GM12878 (cell line): ENCODE results near the gene LOXL3. TPM values are rescaled to one million over a fixed set of nuclear protein-coding genes. Genes with fewer than 3 reads are reported as not detected.
A peak's percentile ranks its signal among the peaks of the same experiment; 100 is the strongest.

Experiments used
- ATF7 ChIP-seq: fragments of 450-650 bp; IDR thresholded peaks from 2 replicates; pipeline ENCODE4 v1.6.1; 2016; ENCODE audit warnings: low read depth, mild to moderate bottlenecking
- BRCA1 ChIP-seq: IDR thresholded peaks from 2 replicates; pipeline ENCODE4 v1.6.1; 2011; ENCODE audit warnings: low read depth, low read length, improper control_type of control experiment
- CEBPB ChIP-seq, 2 experiments: fragments of 150-350 bp in 1 of 2; IDR thresholded peaks; 2 replicates each; pipeline ENCODE4 v1.6.1; 2012 to 2014; ENCODE audit warnings: low read depth in 2 of 2, low read length in 2 of 2, borderline replicate concordance in 1 of 2, inconsistent platforms in 1 of 2
- CHD2 ChIP-seq: IDR thresholded peaks from 2 replicates; pipeline ENCODE4 v1.6.1; 2011; ENCODE audit warnings: low read depth, low read length, improper control_type of control experiment, borderline replicate concordance
- CREM ChIP-seq: IDR thresholded peaks from 2 replicates; pipeline ENCODE4 v1.6.1; 2014; ENCODE audit warnings: antibody characterized with exemption, low read depth
- DPF2 ChIP-seq: fragments of 450-650 bp; IDR thresholded peaks from 2 replicates; pipeline ENCODE4 v1.6.1; 2017; ENCODE audit warnings: mild to moderate bottlenecking
- EP300 ChIP-seq, 2 experiments: fragments of 150-350 bp in 1 of 2; IDR thresholded peaks; 2 replicates each; pipeline ENCODE4 v1.6.1; 2011 to 2012; ENCODE audit warnings: low read depth in 2 of 2, low read length in 2 of 2, borderline replicate concordance in 1 of 2, improper control_type of control experiment in 1 of 2, inconsistent platforms in 1 of 2; ENCODE audit not compliant: control insufficient read depth in 1 of 2
- FOXM1 ChIP-seq: IDR thresholded peaks from 2 replicates; pipeline ENCODE4 v1.6.1; 2012; ENCODE audit warnings: low read depth, mild to moderate bottlenecking, inconsistent platforms, low read length, moderate library complexity
- IKZF2 ChIP-seq, 2 experiments: fragments of 450-650 bp; IDR thresholded peaks; 2 replicates each; pipeline ENCODE4 v1.6.1; 2017; ENCODE audit warnings: mild to moderate bottlenecking in 2 of 2, moderate library complexity in 2 of 2
- KAT2A ChIP-seq: conservative IDR thresholded peaks from 2 replicates; pipeline ENCODE4 v1.6.1; 2011; ENCODE audit warnings: low read depth, low read length; ENCODE audit not compliant: control insufficient read depth
- KLF5 ChIP-seq: fragments of 450-650 bp; IDR thresholded peaks from 2 replicates; pipeline ENCODE4 v1.6.1; 2014; ENCODE audit warnings: mild to moderate bottlenecking; ENCODE audit not compliant: partially characterized antibody
- LARP7 ChIP-seq: fragments of 450-650 bp; IDR thresholded peaks from 2 replicates; pipeline ENCODE4 v1.6.1; 2017; ENCODE audit warnings: mild to moderate bottlenecking
- MEF2B ChIP-seq: fragments of 450-650 bp; IDR thresholded peaks from 2 replicates; pipeline ENCODE4 v1.6.1; 2018; ENCODE audit warnings: mild to moderate bottlenecking, moderate library complexity; ENCODE audit not compliant: partially characterized antibody, poor library complexity, severe bottlenecking
- NFIC ChIP-seq: IDR thresholded peaks from 2 replicates; pipeline ENCODE4 v1.6.1; 2012; ENCODE audit warnings: low read depth, mild to moderate bottlenecking, inconsistent platforms, low read length, moderate library complexity
- PAX5 ChIP-seq: IDR thresholded peaks from 2 replicates; pipeline ENCODE4 v1.6.1; 2011; ENCODE audit warnings: low read depth, low read length, borderline replicate concordance
- POLR2AphosphoS5 ChIP-seq: IDR thresholded peaks from 2 replicates; pipeline ENCODE4 v1.6.1; 2011; ENCODE audit warnings: mild to moderate bottlenecking, low read length, inconsistent platforms
- RELA ChIP-seq: fragments of 450-650 bp; IDR thresholded peaks from 2 replicates; pipeline ENCODE4 v1.8.0; 2014; ENCODE audit warnings: borderline replicate concordance; ENCODE audit not compliant: partially characterized antibody
- RFX5 ChIP-seq: IDR thresholded peaks from 2 replicates; pipeline ENCODE4 v1.6.1; 2011; ENCODE audit warnings: low read depth, low read length, improper control_type of control experiment
- SMAD5 ChIP-seq: IDR thresholded peaks from 2 replicates; pipeline ENCODE4 v1.6.1; 2016; ENCODE audit warnings: antibody characterized with exemption, low read depth
- ZNF24 ChIP-seq: fragments of 450-650 bp; IDR thresholded peaks from 2 replicates; pipeline ENCODE4 v1.6.1; 2017; ENCODE audit warnings: antibody characterized with exemption, mild to moderate bottlenecking
- polyA plus RNA-seq, 11 experiments: library from polyadenylated mRNA; depleted of rRNA in 4 of 11; unstranded in 6 of 11; stranded (reverse) in 5 of 11; fragments of >200 nt; fragmentation: Nextera tagmentation in 4 of 11; fragmentation: Illumina TruSeq in 1 of 11; extraction: Ambion mirVana in 4 of 11; extraction: Trizol in 1 of 11; gene quantifications; 1 replicate in 1 of 11; 2 replicates in 10 of 11; pipeline versions ENCODE4 v1.2.1 to v1.2.3, GENCODE V29; 2011 to 2016; ENCODE audit warnings: inconsistent platforms in 2 of 11, missing spikeins in 2 of 11, low read depth in 1 of 11
- total RNA-seq, 4 experiments: library from RNA; depleted of rRNA in 3 of 4; stranded (reverse); fragments of >200 nt in 3 of 4; fragmentation: Illumina TruSeq in 1 of 4; extraction: Trizol in 1 of 4; gene quantifications; 2 replicates each; pipeline versions ENCODE4 v1.2.1 to v1.2.3, GENCODE V29; 2013 to 2021
- TF ChIP-seq, protein P1 (sequence below): IDR thresholded peaks from 2 replicates; pipeline ENCODE4 v1.6.1; 2012; ENCODE audit warnings: mild to moderate bottlenecking, low read depth, low read length
- TF ChIP-seq, protein P2 (sequence below): fragments of 450-650 bp; IDR thresholded peaks from 2 replicates; pipeline ENCODE4 v1.6.1; 2017; ENCODE audit warnings: antibody characterized with exemption, mild to moderate bottlenecking, moderate library complexity
- TF ChIP-seq, protein P3 (sequence below): IDR thresholded peaks from 2 replicates; pipeline ENCODE4 v1.6.1; 2011; ENCODE audit warnings: low read depth, mild to moderate bottlenecking, low read length, moderate library complexity, borderline replicate concordance; ENCODE audit errors: extremely low read depth
- TF ChIP-seq, protein P4 (sequence below): IDR thresholded peaks from 2 replicates; pipeline ENCODE4 v1.6.1; 2012; ENCODE audit warnings: low read length, inconsistent platforms

The LOXL3 gene
- total and polyA plus RNA-seq, 10 of the 15 experiments (the other 5 are each of a cell fraction or from before 2014, with no cell fraction given), result 6.2 to 40.9 (median 23.3) TPM

- no peak for TF ChIP-seq KAT2A
- no peak for TF ChIP-seq POLR2AphosphoS5
- no peak for TF ChIP-seq FOXM1
- TF ChIP-seq EP300 (IDR thresholded peaks at IDR 0.05; ENCODE audit: borderline replicate concordance in 1 of 2, control insufficient read depth in 1 of 2, low read depth in 2 of 2, low read length in 2 of 2), result peak; percentile 38 to 63; a peak in 3 of 4 replicates
- TF ChIP-seq ZNF24, result no peak
- TF ChIP-seq, protein P1, sequence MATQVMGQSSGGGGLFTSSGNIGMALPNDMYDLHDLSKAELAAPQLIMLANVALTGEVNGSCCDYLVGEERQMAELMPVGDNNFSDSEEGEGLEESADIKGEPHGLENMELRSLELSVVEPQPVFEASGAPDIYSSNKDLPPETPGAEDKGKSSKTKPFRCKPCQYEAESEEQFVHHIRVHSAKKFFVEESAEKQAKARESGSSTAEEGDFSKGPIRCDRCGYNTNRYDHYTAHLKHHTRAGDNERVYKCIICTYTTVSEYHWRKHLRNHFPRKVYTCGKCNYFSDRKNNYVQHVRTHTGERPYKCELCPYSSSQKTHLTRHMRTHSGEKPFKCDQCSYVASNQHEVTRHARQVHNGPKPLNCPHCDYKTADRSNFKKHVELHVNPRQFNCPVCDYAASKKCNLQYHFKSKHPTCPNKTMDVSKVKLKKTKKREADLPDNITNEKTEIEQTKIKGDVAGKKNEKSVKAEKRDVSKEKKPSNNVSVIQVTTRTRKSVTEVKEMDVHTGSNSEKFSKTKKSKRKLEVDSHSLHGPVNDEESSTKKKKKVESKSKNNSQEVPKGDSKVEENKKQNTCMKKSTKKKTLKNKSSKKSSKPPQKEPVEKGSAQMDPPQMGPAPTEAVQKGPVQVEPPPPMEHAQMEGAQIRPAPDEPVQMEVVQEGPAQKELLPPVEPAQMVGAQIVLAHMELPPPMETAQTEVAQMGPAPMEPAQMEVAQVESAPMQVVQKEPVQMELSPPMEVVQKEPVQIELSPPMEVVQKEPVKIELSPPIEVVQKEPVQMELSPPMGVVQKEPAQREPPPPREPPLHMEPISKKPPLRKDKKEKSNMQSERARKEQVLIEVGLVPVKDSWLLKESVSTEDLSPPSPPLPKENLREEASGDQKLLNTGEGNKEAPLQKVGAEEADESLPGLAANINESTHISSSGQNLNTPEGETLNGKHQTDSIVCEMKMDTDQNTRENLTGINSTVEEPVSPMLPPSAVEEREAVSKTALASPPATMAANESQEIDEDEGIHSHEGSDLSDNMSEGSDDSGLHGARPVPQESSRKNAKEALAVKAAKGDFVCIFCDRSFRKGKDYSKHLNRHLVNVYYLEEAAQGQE, result no peak
- TF ChIP-seq CEBPB (IDR thresholded peaks at IDR 0.05; ENCODE audit: borderline replicate concordance in 1 of 2, low read depth in 2 of 2, low read length in 2 of 2), result no peak
- TF ChIP-seq PAX5, result no peak
- TF ChIP-seq, protein P2, sequence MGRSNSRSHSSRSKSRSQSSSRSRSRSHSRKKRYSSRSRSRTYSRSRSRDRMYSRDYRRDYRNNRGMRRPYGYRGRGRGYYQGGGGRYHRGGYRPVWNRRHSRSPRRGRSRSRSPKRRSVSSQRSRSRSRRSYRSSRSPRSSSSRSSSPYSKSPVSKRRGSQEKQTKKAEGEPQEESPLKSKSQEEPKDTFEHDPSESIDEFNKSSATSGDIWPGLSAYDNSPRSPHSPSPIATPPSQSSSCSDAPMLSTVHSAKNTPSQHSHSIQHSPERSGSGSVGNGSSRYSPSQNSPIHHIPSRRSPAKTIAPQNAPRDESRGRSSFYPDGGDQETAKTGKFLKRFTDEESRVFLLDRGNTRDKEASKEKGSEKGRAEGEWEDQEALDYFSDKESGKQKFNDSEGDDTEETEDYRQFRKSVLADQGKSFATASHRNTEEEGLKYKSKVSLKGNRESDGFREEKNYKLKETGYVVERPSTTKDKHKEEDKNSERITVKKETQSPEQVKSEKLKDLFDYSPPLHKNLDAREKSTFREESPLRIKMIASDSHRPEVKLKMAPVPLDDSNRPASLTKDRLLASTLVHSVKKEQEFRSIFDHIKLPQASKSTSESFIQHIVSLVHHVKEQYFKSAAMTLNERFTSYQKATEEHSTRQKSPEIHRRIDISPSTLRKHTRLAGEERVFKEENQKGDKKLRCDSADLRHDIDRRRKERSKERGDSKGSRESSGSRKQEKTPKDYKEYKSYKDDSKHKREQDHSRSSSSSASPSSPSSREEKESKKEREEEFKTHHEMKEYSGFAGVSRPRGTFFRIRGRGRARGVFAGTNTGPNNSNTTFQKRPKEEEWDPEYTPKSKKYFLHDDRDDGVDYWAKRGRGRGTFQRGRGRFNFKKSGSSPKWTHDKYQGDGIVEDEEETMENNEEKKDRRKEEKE, result no peak
- TF ChIP-seq MEF2B, result peak; percentile 73
- no peak for TF ChIP-seq RFX5
- TF ChIP-seq CHD2, result no peak
- no peak for TF ChIP-seq BRCA1
- no peak for TF ChIP-seq SMAD5
- TF ChIP-seq LARP7, result no peak
- TF ChIP-seq CREM, result no peak
- TF ChIP-seq DPF2, result 0 out of 2 replicates have a peak, but pooled peaks have one; percentile 15
- no peak; the same call in 1 of the 2 replicates for TF ChIP-seq ATF7
- TF ChIP-seq, protein P3, sequence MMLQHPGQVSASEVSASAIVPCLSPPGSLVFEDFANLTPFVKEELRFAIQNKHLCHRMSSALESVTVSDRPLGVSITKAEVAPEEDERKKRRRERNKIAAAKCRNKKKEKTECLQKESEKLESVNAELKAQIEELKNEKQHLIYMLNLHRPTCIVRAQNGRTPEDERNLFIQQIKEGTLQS, result no peak
- no peak for TF ChIP-seq RELA
- TF ChIP-seq KLF5, result no peak
- no peak for TF ChIP-seq NFIC
- TF ChIP-seq, protein P4, sequence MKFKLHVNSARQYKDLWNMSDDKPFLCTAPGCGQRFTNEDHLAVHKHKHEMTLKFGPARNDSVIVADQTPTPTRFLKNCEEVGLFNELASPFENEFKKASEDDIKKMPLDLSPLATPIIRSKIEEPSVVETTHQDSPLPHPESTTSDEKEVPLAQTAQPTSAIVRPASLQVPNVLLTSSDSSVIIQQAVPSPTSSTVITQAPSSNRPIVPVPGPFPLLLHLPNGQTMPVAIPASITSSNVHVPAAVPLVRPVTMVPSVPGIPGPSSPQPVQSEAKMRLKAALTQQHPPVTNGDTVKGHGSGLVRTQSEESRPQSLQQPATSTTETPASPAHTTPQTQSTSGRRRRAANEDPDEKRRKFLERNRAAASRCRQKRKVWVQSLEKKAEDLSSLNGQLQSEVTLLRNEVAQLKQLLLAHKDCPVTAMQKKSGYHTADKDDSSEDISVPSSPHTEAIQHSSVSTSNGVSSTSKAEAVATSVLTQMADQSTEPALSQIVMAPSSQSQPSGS, result no peak
- TF ChIP-seq IKZF2 (IDR thresholded peaks at IDR 0.05), result peak; percentile 70 to 82; a peak in 3 of 4 replicates
Observed at GRCh38 chr2:74566754-74567085, 13.0 kb upstream of the LOXL3 start (continued).
